Measurements from ENCODE around the gene TSTD2. TPM values are rescaled to one million over a fixed set of nuclear protein-coding genes. Genes with fewer than 3 reads are reported as not detected.
"Not testable (repeated sequence)": the region's sequence is repeated elsewhere in the genome, so short reads cannot be mapped to it uniquely, and the experiment has no call there.

TSTD2 gene
- total RNA-seq, 1 experiment from 2014 or later = 16.8 TPM

DNA sequence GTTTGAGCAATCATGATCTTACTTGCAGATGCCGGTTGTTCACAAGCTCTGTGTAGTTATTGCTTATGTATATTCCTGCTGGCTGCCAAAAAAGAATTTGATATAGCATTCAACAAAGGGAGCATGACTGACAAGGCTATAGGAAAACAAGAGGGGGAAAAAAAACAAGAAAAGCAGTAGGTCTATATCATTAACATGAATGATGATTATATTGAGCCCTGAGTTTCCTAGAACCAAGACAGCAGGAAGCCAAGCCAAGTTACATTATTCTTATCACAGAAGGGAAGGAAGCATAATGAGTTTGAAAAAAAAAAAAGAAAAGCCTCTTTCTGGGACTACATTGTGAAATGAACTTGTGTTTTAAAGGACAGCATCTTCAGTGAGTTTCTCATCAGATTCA is 41.0 kb downstream of the TSTD2 start (continued):
- TF ChIP-seq, protein P1, sequence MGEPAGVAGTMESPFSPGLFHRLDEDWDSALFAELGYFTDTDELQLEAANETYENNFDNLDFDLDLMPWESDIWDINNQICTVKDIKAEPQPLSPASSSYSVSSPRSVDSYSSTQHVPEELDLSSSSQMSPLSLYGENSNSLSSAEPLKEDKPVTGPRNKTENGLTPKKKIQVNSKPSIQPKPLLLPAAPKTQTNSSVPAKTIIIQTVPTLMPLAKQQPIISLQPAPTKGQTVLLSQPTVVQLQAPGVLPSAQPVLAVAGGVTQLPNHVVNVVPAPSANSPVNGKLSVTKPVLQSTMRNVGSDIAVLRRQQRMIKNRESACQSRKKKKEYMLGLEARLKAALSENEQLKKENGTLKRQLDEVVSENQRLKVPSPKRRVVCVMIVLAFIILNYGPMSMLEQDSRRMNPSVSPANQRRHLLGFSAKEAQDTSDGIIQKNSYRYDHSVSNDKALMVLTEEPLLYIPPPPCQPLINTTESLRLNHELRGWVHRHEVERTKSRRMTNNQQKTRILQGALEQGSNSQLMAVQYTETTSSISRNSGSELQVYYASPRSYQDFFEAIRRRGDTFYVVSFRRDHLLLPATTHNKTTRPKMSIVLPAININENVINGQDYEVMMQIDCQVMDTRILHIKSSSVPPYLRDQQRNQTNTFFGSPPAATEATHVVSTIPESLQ (CRISPR knock-in tag; IDR thresholded peaks at IDR 0.05) = no peak
- TF ChIP-seq ZNF396 (CRISPR knock-in tag; IDR thresholded peaks at IDR 0.05; ENCODE audit: borderline replicate concordance) (no peak), NFYB (CRISPR knock-in tag; conservative IDR thresholded peaks at IDR 0.05; ENCODE audit: low read depth) (no peak), TEAD4 (CRISPR knock-in tag; IDR thresholded peaks at IDR 0.05) (no peak), GTF2I (CRISPR knock-in tag; conservative IDR thresholded peaks at IDR 0.05) (no peak), CREM (CRISPR knock-in tag; IDR thresholded peaks at IDR 0.05) (no peak)

DNA sequence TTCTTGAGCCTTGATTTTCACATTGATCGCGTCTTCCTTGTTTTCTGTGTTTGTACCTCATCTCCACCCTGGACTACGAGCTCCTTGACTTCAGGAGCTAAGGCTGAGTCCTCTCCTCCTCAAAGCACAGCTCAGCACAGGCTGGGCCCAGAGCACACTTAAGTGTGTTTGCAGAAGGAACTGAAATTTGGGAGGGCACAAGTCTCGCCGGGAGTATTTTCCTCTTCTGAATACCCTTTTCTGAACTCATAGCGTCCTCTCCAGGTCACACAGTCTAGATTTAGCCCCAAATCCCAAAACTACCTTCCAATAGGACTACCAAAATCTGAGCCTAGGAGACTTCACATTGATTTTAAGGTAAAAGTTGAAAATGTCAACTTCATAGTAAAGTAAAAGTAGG is 41.6 kb downstream of the TSTD2 start:
- POLR2A ChIA-PET = interaction anchor here (0.7 kb wide), 1 partner anchor 24 kb away, joined by 4 read pairs; no protein-coding TSS in a partner anchor
- CTCF ChIA-PET = interaction anchor here (0.7 to 1.7 kb wide), 7 partner anchors 7 to 179 kb away, joined by 3 to 7 read pairs (median 4); no protein-coding TSS in a partner anchor

DNA sequence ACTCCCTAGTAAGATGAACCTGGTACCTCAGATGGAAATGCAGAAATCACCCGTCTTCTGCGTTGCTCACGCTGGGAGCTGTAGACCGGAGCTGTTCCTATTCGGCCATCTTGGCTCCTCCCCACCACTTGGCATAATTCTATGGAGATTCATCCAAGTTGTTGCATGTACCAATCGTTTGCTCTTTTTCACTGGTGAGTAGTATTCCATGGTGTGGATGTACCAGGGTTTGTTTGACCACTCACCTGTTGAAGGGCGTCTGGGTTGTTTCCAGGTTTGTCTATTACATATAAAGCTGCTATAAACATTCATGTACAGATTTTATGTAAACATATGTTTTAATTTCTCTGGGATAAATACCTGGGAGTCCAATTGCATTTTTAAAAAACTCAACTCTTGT is 46.3 kb downstream of the TSTD2 start:
- CTCF ChIA-PET = interaction anchor here (1.0 kb wide), 1 partner anchor 85 kb away, joined by 3 read pairs; the partner anchor contains the start of gene TMOD1

More for the DNA sequence above, 41.6 kb downstream of the TSTD2 start:
- no peak overlapping the region for H3K4me3 Mint-ChIP-seq
- ATAC-seq (peak; percentile 62), DNase-seq (ENCODE audit: low spot score) (no peak)
- no peak overlapping the region for H3K27ac Mint-ChIP-seq
- peaks cover 14% of the 10 kb centered on the region for H3K9me3 Mint-ChIP-seq
- no peak for TF ChIP-seq SOX15 (CRISPR knock-in tag; IDR thresholded peaks at IDR 0.05)
- no peak for TF ChIP-seq SP1 (CRISPR knock-in tag; conservative IDR thresholded peaks at IDR 0.05)
- TF ChIP-seq, protein P1 (CRISPR knock-in tag; IDR thresholded peaks at IDR 0.05) = no peak
- TF ChIP-seq, protein P2, sequence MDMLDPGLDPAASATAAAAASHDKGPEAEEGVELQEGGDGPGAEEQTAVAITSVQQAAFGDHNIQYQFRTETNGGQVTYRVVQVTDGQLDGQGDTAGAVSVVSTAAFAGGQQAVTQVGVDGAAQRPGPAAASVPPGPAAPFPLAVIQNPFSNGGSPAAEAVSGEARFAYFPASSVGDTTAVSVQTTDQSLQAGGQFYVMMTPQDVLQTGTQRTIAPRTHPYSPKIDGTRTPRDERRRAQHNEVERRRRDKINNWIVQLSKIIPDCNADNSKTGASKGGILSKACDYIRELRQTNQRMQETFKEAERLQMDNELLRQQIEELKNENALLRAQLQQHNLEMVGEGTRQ (CRISPR knock-in tag; IDR thresholded peaks at IDR 0.05) = no peak
- no peak for TF ChIP-seq CREB1 (CRISPR knock-in tag; IDR thresholded peaks at IDR 0.05)
- no peak for TF ChIP-seq ZNF317 (CRISPR knock-in tag; IDR thresholded peaks at IDR 0.05; ENCODE audit: borderline replicate concordance, low read depth)
- TF ChIP-seq CBFB (CRISPR knock-in tag; IDR thresholded peaks at IDR 0.05; ENCODE audit: low read depth) = no peak
- no peaks in the 10 kb centered on the region for H3K27me3 Mint-ChIP-seq (ENCODE audit: low read depth)
- H3K36me3 Mint-ChIP-seq = peaks cover 13% of the 10 kb centered on the region
- H3K4me1 Mint-ChIP-seq = peaks cover 8% of the 10 kb centered on the region

DNA sequence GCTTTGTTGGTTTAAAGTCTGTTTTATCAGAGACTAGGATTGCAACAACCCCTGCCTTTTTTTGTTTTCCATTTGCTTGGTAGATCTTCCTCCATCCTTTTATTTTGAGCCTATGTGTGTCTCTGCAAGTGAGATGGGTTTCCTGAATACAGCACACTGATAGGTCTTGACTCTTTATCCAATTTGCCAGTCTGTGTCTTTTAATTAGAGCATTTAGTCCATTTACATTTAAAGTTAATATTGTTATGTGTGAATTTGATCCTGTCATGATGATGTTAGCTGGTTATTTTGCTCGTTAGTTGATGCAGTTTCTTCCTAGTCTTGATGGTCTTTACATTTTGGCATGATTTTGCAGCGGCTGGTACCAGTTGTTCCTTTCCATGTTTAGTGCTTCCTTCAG is 48.4 kb downstream of the TSTD2 start:
- POLR2A ChIA-PET; CTCF ChIA-PET; H3K4me3 Mint-ChIP-seq; H3K27ac Mint-ChIP-seq; DNase-seq (ENCODE audit: low spot score); ATAC-seq; H3K27me3 Mint-ChIP-seq (ENCODE audit: low read depth); H3K4me1 Mint-ChIP-seq: not testable (repeated sequence)
- peaks cover 13% of the 10 kb centered on the region for H3K36me3 Mint-ChIP-seq
- peaks cover 14% of the 10 kb centered on the region for H3K9me3 Mint-ChIP-seq

More for the DNA sequence above, 46.3 kb downstream of the TSTD2 start:
- H3K36me3 Mint-ChIP-seq = peaks cover 13% of the 10 kb centered on the region
- H3K27me3 Mint-ChIP-seq (ENCODE audit: low read depth); ATAC-seq; POLR2A ChIA-PET; H3K27ac Mint-ChIP-seq; H3K4me1 Mint-ChIP-seq; DNase-seq (ENCODE audit: low spot score): not testable (repeated sequence)
- H3K9me3 Mint-ChIP-seq = peaks cover 14% of the 10 kb centered on the region
- peak overlapping the region; percentile 42 for H3K4me3 Mint-ChIP-seq
- TF ChIP-seq GTF2I (CRISPR knock-in tag; conservative IDR thresholded peaks at IDR 0.05) (peak; percentile 43), ZNF396 (CRISPR knock-in tag; IDR thresholded peaks at IDR 0.05; ENCODE audit: borderline replicate concordance) (peak; percentile 22; the same call in 1 of the 2 replicates)

DNA sequence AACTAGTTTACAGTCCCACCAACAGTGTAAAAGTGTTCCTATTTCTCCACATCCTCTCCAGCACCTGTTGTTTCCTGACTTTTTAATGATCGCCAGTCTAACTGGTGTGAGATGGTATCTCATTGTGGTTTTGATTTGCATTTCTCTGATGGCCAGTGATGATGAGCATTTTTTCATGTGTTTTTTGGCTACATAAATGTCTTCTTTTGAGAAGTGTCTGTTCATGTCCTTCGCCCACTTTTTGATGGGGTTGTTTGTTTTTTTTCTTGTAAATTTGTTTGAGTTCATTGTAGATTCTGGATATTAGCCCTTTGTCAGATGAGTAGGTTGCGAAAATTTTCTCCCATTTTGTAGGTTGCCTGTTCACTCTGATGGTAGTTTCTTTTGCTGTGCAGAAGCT is 51.6 kb downstream of the TSTD2 start:
- H3K27ac Mint-ChIP-seq; H3K27me3 Mint-ChIP-seq (ENCODE audit: low read depth); H3K4me1 Mint-ChIP-seq; CTCF ChIA-PET; H3K4me3 Mint-ChIP-seq; H3K9me3 Mint-ChIP-seq; POLR2A ChIA-PET; DNase-seq (ENCODE audit: low spot score); ATAC-seq; H3K36me3 Mint-ChIP-seq: not testable (repeated sequence)
